Measurements from ENCODE around the gene CLDN22.

Gene CLDN22

DNA sequence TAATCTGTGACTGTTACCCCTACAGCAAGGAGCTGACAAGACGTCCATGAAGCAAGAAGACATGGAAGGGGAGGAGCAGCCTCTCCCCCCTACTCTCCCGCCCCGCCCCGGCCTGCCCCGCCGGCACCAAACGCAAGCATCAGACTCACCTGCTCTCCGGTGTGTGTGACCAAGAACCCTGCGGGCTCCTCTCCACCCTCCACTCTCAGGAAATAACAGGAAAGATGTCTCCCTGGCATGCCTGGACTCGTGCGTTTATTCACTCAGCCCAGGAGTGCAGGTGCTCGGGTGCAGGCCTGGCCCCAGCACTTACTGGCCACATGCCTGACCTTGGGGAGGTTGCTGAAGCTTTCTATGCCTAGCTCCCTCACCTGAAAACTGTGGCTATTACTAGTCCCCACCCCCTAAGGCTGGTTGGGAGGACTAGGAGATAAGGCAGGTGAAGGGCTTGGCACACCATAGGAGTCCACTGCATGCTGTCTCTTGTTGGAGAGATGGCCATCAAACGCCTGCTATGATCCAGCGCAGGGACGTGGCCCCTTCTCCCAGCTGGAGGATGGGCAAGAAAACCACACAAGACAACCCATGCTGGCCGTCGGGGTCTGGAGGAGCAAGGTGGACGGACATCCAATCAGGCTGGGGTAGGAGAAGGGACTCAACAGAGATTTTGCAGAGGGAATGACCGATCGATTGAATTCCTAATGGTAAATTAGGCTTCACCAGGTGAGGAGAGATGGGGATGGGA lies 37.0 kb upstream of the CLDN22 start:
- no peak for DNase-seq (ENCODE audit: insufficient read length, low spot score)
- TF ChIP-seq SPI1 (IDR thresholded peaks at IDR 0.05; ENCODE audit: low read depth, low read length), result no peak
- no peak for TF ChIP-seq PAX5 (IDR thresholded peaks at IDR 0.05; ENCODE audit: insufficient read depth, low read length, severe bottlenecking)
- no peak for TF ChIP-seq POLR2AphosphoS5 (IDR thresholded peaks at IDR 0.05; ENCODE audit: low read depth, low read length)
- TF ChIP-seq POU2F2 (IDR thresholded peaks at IDR 0.05; ENCODE audit: low read depth, low read length), result no peak
- no peak for TF ChIP-seq TAF1 (IDR thresholded peaks at IDR 0.05; ENCODE audit: low read depth, low read length)
- no peak for TF ChIP-seq POLR2A (IDR thresholded peaks at IDR 0.05; ENCODE audit: low read depth, low read length)
- FAIRE-seq, result no peak

DNA sequence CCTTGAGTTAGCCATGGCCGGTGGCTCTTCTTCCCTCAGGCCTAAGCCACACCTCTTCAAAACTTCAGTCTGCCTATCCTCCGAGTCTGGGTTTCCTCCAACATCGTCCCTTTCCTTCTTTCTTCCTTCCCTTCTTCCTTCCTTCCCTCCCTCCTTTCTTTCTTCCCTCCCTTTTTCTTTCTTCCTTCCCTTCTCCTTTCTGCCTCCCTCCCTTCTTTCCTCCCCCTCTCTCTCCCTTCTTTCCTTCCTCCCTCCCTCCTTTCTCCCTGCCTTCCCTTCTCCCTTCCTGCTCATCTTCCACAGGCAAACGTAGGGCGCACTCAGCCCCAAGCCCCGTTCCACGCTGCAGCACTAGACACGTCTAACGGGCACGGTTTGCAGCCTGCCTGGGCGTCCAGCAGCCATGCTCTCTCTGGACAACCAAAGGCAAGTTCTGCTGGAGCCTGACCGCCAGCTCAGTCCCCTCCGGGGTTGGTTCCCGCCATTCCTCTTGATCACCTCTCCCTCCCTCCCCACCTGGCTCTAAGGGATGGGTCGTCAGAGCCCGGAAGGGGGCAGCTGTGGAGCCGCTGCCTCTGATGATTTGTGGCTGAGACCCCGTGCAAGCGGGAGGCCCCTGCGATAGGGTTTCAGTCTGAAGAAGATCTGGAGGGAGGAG lies 36.2 kb upstream of the CLDN22 start:
- FAIRE-seq (no peak), DNase-seq (ENCODE audit: insufficient read length, low spot score) (no peak)
- TF ChIP-seq PAX5 (IDR thresholded peaks at IDR 0.05; ENCODE audit: insufficient read depth, low read length, severe bottlenecking) (no peak), POLR2AphosphoS5 (IDR thresholded peaks at IDR 0.05; ENCODE audit: low read depth, low read length) (no peak), POLR2A (IDR thresholded peaks at IDR 0.05; ENCODE audit: low read depth, low read length) (no peak), SPI1 (IDR thresholded peaks at IDR 0.05; ENCODE audit: low read depth, low read length) (no peak), TAF1 (IDR thresholded peaks at IDR 0.05; ENCODE audit: low read depth, low read length) (no peak), POU2F2 (IDR thresholded peaks at IDR 0.05; ENCODE audit: low read depth, low read length) (no peak)

DNA sequence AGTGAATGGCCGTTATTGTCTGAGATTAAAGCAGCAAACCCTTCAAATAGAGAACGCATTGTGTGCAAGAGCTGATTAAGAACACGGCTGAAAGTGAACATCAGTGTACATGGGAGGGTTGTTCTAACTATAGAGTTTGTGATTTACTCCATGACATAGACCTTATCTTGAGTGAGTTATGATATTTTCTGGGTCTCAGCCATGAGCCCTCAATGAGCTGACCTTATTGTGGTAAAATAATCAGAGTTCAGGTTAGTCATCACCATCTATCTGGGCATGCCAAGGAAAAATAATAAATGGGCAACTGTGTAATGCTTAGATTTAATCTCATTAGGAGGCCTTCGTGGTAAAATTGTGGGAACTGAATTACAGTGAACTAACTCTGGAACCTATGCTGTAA lies 35.3 kb upstream of the CLDN22 start:
- FAIRE-seq (no peak), DNase-seq (ENCODE audit: insufficient read length, low spot score) (no peak)
- TF ChIP-seq POLR2AphosphoS5 (IDR thresholded peaks at IDR 0.05; ENCODE audit: low read depth, low read length), result no peak
- TF ChIP-seq TAF1 (IDR thresholded peaks at IDR 0.05; ENCODE audit: low read depth, low read length), result no peak
- no peak for TF ChIP-seq POU2F2 (IDR thresholded peaks at IDR 0.05; ENCODE audit: low read depth, low read length)
- TF ChIP-seq SPI1 (IDR thresholded peaks at IDR 0.05; ENCODE audit: low read depth, low read length), result no peak
- TF ChIP-seq POLR2A (IDR thresholded peaks at IDR 0.05; ENCODE audit: low read depth, low read length), result no peak
- no peak for TF ChIP-seq PAX5 (IDR thresholded peaks at IDR 0.05; ENCODE audit: insufficient read depth, low read length, severe bottlenecking)

DNA sequence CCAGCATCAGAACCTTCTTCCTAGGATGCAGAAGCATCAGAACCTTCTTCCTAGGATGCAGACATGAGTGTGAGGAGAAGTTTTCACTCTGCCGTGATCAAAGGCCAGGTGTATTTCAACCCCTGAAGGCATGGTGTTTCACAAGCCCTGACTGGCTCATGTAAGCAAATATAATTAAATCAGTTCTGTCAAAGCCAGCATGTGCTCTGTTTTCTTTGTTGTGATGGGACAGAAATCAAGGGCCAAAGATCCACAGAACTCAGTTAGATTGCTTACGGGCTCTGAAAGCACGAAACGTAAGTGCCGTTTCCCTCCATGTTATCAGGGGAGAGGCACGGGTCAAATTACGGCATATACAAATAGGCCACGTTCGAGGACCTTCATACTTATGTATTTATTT lies 34.1 kb upstream of the CLDN22 start:
- TF ChIP-seq POLR2AphosphoS5 (IDR thresholded peaks at IDR 0.05; ENCODE audit: low read depth, low read length), result no peak
- TF ChIP-seq PAX5 (IDR thresholded peaks at IDR 0.05; ENCODE audit: insufficient read depth, low read length, severe bottlenecking), result no peak
- TF ChIP-seq TAF1 (IDR thresholded peaks at IDR 0.05; ENCODE audit: low read depth, low read length), result no peak
- no peak for TF ChIP-seq POLR2A (IDR thresholded peaks at IDR 0.05; ENCODE audit: low read depth, low read length)
- no peak for TF ChIP-seq SPI1 (IDR thresholded peaks at IDR 0.05; ENCODE audit: low read depth, low read length)
- no peak for DNase-seq (ENCODE audit: insufficient read length, low spot score)
- no peak for FAIRE-seq

DNA sequence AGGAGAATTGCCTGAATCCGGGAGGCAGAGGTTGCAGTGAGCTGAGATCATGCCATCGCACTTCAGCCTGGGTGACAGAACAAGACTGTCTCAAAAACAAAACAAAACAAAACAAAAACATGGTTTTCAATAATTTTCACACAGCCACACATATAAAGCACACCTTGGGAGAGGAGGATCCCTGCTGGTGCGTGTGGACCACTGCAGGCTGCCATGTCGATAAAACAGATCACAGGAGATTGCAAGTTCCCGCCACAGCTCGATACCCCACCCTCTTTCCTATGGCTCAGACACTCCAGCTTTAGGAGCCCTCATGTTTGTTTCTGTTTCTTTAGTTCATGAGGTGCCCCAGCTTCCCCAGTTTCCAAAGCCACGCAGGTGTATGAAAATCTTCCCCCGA lies 33.5 kb upstream of the CLDN22 start:
- DNase-seq (ENCODE audit: insufficient read length, low spot score) (no peak), FAIRE-seq (no peak)
- no peak for TF ChIP-seq TAF1 (IDR thresholded peaks at IDR 0.05; ENCODE audit: low read depth, low read length)
- TF ChIP-seq POLR2AphosphoS5 (IDR thresholded peaks at IDR 0.05; ENCODE audit: low read depth, low read length), result no peak
- TF ChIP-seq SPI1 (IDR thresholded peaks at IDR 0.05; ENCODE audit: low read depth, low read length), result no peak
- TF ChIP-seq PAX5 (IDR thresholded peaks at IDR 0.05; ENCODE audit: insufficient read depth, low read length, severe bottlenecking), result no peak
- no peak for TF ChIP-seq POU2F2 (IDR thresholded peaks at IDR 0.05; ENCODE audit: low read depth, low read length)
- TF ChIP-seq POLR2A (IDR thresholded peaks at IDR 0.05; ENCODE audit: low read depth, low read length), result no peak

DNA sequence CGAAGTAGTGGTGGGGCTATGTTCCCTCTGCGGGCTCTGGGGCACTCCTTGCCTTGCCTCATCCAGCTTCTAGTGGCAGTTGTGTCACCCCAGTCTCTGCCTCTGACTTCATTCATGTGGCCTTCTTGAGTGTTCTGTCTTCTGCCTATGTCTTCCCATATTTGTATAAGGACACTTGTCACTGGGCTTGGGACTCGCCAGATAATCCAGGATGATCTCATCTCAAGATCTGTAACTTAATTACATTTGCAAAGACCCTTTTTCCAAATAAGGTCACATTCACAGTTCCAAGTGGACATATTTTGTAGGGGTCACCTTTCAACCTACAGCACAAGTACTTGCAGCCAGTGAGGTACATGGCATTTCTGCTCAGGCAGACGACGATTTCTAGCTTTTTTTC lies 32.5 kb upstream of the CLDN22 start:
- FAIRE-seq (no peak), DNase-seq (ENCODE audit: insufficient read length, low spot score) (no peak)
- TF ChIP-seq PAX5 (IDR thresholded peaks at IDR 0.05; ENCODE audit: insufficient read depth, low read length, severe bottlenecking), result no peak
- TF ChIP-seq POU2F2 (IDR thresholded peaks at IDR 0.05; ENCODE audit: low read depth, low read length), result no peak
- TF ChIP-seq POLR2A (IDR thresholded peaks at IDR 0.05; ENCODE audit: low read depth, low read length), result no peak
- no peak for TF ChIP-seq POLR2AphosphoS5 (IDR thresholded peaks at IDR 0.05; ENCODE audit: low read depth, low read length)
- TF ChIP-seq SPI1 (IDR thresholded peaks at IDR 0.05; ENCODE audit: low read depth, low read length), result no peak
- TF ChIP-seq TAF1 (IDR thresholded peaks at IDR 0.05; ENCODE audit: low read depth, low read length), result no peak

DNA sequence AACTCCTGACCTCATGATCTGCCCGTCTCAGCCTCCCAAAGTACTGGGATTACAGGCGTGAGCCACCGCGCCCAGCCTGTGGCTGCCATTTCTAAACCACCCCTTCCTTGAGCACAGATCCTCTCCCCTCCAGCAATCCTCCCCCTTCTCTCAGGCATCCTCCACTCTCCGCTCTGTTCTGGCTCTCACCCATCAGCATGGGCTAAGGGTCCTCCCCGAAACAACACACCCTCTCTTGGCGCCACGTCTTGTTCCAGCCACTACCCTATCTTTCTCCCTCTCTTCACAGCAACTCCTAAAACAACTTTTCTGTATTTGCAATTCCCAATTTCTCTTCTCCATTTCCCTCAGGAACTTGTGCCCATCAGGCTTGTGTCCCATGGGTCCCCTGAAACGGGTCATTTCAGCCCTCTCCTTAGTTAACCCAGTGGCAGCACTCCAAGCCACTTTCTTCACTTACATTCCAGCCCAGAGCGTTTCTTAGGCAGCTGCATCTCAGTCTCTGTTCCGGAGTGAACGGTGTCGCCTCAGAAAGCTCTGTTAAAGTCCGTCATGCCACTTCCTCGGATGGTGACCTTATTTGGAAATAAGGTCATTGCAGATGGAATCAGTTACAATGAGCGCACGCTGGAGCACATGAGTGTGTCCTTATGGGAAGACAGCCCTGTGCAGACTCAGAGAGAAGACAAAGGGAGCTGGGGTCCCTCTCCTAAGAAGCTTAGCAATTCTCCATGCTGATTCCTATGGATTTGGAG lies 30.4 kb upstream of the CLDN22 start:
- no peak for TF ChIP-seq TAF1 (IDR thresholded peaks at IDR 0.05; ENCODE audit: low read depth, low read length)
- TF ChIP-seq SPI1 (IDR thresholded peaks at IDR 0.05; ENCODE audit: low read depth, low read length), result no peak
- no peak for TF ChIP-seq POLR2AphosphoS5 (IDR thresholded peaks at IDR 0.05; ENCODE audit: low read depth, low read length)
- DNase-seq (ENCODE audit: insufficient read length, low spot score) (no peak), FAIRE-seq (no peak)

DNA sequence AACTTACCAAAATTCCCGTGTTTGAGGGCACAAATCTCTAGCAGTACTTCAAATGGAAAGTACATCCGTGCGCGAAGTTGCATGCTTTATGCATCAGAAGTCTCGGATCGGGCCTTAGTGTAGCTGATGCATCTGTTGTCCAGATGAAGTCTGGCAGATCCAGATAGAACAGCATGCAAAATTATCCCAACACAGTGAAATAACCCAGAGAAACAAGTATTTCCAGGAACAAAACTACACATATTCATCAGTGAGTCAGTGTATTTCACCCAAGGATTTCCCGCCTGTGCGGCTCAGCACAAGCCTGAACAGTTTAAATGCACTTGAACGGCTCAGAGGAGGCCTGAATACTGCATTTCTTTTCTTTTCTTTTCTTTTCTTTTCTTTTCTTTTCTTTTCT lies 29.6 kb upstream of the CLDN22 start:
- DNase-seq (ENCODE audit: insufficient read length, low spot score) (no peak), FAIRE-seq (no peak)
- TF ChIP-seq POLR2AphosphoS5 (IDR thresholded peaks at IDR 0.05; ENCODE audit: low read depth, low read length) (no peak), POLR2A (IDR thresholded peaks at IDR 0.05; ENCODE audit: low read depth, low read length) (no peak), PAX5 (IDR thresholded peaks at IDR 0.05; ENCODE audit: insufficient read depth, low read length, severe bottlenecking) (no peak), SPI1 (IDR thresholded peaks at IDR 0.05; ENCODE audit: low read depth, low read length) (no peak), POU2F2 (IDR thresholded peaks at IDR 0.05; ENCODE audit: low read depth, low read length) (no peak), TAF1 (IDR thresholded peaks at IDR 0.05; ENCODE audit: low read depth, low read length) (no peak)
